LNCaP clone FGC (cell line): Measurements from ENCODE around the gene FRMD4A.
"Not testable (repeated sequence)": the region's sequence is repeated elsewhere in the genome, so short reads cannot be mapped to it uniquely, and the experiment has no call there.

ENCODE experiments used
- DNase-seq: peaks from one replicate; pipeline ENCODE4 v3.0.0-alpha.2; 2011; ENCODE audit warnings: low read depth
- H3K4me3 ChIP-seq: 2 replicates; pipeline ENCODE4 v1.5.1; 2011; ENCODE audit warnings: mild to moderate bottlenecking, low read depth, low read length, control low read depth
- TF ChIP-seq, protein P1 (sequence below): IDR thresholded peaks from 2 replicates; pipeline ENCODE4 v1.5.1; 2012; ENCODE audit warnings: mild to moderate bottlenecking; ENCODE audit not compliant: control insufficient read depth, insufficient read depth; ENCODE audit errors: extremely low read depth

Gene FRMD4A

DNA sequence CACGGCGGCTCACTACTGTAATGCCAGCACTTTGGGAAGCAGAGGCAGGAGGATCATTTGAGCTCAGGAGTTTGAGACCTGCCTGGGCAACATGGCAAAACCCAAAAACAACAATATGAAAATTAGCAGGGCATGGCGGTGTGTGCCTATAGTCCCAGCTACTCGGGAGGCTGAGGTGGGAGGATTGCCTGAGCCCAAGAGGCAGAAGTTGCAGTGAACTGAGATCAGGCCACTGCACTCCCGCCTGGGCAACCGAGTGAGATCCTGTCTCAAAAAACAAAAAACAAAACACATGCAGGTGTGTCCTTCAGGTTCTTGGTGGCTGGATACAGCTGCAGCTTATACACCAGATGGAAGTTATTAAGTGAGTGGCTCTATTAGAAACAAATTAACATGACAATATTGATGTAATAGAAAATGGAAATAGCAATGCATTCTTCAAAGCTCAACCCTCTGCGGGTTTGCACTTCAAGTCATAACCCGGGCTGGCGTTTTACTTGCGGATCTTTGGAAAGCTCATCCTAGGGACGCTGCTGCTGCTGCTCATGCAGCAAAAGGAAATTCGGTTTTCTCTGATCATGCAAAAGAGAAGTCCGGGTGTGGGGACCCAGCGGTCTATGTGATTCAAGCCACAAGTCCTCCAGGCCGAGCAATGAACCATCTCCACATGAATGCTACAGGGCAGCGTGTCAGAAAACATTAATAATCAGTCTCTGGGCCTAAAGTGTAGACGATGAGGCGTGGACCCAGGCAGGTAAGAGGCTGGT lies 462.0 kb downstream of the FRMD4A start:
- TF ChIP-seq, protein P1, sequence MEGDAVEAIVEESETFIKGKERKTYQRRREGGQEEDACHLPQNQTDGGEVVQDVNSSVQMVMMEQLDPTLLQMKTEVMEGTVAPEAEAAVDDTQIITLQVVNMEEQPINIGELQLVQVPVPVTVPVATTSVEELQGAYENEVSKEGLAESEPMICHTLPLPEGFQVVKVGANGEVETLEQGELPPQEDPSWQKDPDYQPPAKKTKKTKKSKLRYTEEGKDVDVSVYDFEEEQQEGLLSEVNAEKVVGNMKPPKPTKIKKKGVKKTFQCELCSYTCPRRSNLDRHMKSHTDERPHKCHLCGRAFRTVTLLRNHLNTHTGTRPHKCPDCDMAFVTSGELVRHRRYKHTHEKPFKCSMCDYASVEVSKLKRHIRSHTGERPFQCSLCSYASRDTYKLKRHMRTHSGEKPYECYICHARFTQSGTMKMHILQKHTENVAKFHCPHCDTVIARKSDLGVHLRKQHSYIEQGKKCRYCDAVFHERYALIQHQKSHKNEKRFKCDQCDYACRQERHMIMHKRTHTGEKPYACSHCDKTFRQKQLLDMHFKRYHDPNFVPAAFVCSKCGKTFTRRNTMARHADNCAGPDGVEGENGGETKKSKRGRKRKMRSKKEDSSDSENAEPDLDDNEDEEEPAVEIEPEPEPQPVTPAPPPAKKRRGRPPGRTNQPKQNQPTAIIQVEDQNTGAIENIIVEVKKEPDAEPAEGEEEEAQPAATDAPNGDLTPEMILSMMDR: no peak
- no peak for DNase-seq
- H3K4me3 ChIP-seq: no peak overlapping the region

DNA sequence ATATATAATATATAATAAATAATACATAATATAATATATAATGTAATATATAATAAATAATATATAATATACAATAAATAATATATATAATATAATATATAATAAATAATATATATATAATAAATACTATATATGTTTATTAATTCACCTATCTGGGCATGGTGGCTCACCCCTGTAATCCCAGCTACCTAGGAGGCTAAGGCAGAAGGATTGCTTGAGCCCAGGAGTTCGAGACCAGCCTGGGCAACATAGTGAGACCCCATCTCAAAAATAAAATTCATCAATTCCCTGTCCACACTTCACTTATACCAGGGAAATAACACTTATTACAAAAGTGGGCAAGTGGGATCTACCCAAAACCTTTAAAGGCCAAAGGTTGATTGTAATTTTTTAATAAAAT lies 462.9 kb downstream of the FRMD4A start:
- H3K4me3 ChIP-seq: no peak overlapping the region
- no peak for DNase-seq
- TF ChIP-seq, protein P1: no peak

DNA sequence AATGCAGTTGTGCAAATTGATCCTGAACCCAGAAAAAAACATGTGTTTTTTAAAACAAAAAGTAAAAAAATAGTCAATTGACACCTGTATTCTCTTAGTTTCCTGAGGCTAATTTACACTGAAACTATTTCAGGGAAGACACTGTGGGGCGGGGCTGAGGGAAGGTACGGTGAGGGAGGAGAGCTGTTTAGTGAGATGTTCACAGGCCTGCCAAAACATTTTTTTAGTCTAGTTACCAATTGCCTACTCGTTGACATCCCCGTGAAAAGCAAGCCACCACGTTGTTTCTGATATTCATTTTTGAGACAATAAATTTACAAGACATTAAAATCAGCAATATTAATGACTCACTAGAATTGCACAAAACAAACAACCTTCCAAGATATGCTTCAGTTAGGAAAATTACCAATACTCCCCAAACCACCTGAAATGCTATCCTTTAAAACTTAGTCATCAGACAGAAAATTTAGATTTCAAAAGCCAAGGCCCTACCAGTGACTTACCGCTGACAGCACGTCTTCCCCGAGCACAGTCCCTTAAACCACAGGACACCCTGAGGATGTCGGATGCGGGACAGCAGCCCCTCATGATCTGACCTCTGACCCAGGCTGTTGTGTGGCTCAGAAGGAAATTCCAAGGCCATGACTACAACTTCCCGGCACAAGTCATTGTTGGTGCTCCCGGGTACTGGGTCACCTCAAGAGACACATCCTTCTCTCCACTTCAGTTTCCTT lies 464.8 kb downstream of the FRMD4A start:
- TF ChIP-seq, protein P1: no peak
- DNase-seq: no peak
- no peak overlapping the region for H3K4me3 ChIP-seq

DNA sequence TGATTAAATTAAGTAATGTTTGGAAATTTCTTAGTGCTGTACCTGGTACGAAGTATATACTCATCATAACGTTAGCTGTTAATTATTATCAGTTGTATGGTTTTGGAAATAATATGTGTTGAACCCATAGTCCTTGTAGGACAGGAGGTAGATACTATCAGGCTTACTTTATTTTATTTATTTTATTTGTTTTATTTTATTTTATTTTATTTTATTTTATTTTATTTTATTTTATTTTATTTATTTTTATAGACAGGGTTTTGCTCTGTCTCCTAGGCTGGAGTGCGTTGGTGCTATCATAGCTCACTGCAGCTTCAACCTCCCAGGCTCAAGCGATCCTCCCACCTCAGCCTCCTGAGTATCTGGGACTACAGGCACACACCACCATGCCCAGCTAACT lies 465.5 kb downstream of the FRMD4A start:
- not testable (repeated sequence) for H3K4me3 ChIP-seq, DNase-seq

DNA sequence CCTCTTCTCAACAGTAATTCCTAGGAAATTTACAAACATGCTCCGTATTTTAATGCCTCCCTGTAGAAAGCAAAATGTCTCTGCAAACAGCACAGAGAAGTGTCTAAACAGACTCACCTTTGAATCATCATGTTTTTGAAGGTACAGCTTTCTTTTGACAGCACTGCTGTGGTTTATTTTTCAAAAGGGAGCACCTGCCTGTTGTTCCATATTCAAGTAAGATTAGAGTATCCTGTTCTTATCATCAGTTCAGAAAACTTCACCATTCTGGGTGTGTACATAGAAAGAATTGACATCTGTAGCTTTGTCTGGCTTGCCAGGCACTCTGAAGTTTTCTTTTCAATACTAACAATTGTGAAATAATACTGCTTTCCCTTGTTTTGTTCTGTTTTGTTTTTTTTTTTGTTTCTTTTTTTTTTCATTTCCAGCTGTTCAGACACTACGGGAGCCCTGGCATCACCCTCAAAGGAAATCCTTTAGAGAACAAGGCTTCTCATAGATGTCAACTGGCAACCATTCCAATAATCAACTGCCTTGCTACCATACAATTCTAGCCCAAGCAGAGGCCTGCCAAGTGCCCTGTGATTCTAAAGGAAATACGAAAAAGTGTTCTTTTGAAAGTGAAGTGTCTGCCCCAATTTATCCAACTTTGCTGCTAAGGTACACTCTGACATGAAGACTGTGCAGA lies 468.0 kb downstream of the FRMD4A start:
- no peak overlapping the region for H3K4me3 ChIP-seq
- TF ChIP-seq, protein P1: no peak
- DNase-seq: no peak

DNA sequence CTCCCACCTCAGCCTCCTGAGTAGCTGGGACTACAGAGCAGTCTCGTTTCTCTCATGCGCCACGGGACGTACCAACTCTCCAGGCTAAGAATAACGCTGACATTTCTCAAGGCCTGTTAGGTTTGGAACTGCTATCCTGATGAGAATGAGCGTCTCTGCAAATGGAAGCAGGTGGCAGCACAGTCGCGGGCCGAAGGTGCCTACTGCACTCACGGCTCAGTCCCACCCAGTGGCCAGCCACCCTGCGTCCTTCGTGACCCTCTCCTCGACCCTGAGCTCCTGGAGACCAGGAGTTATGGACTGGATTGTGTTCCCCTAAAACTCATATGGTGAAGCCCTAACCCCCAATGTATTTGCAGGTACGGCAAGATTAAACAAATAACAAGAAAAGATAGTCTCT lies 469.8 kb downstream of the FRMD4A start:
- DNase-seq: no peak
- H3K4me3 ChIP-seq: no peak overlapping the region
- TF ChIP-seq, protein P1: no peak

DNA sequence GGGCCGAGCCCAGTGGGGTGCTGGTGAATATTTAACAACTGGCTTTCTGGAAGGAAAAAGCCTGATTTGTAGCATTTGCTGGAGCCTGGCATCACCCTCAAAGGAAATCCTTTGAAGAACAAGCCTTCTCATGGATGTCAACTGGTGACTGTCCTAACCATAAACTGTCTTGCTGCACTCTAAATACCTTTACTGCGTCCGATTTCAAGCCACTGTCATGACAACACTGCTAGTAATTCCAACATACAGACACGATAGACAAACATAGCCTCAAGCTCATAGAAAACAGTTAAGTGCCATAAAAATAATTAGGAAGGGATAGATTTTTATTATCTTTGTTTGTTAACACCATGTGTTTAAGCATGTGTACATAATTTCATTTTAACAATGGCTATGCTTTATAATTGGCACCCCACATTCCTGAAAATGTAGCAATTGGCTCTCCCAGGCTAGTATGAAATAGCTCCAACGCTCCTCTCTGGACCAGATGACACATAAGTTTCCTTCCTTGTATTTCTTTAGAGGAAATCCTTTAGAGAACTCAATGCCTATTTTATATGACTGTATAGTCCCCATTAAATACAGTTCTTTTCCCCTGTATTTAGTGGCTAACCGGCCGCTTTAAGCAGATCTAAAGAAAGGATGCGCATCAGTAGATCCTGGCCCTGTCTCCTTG lies 470.6 kb downstream of the FRMD4A start:
- no peak for DNase-seq
- H3K4me3 ChIP-seq: no peak overlapping the region
- TF ChIP-seq, protein P1: no peak
